GM18861 (cell line): ENCODE results near the gene NRXN3.

Experiments
- ATAC-seq: cut with Tn5 transposase; IDR thresholded peaks from one replicate; pipeline ENCODE4 v1.9.1; 2021; ENCODE audit not compliant: unreplicated experiment

NRXN3 gene

DNA sequence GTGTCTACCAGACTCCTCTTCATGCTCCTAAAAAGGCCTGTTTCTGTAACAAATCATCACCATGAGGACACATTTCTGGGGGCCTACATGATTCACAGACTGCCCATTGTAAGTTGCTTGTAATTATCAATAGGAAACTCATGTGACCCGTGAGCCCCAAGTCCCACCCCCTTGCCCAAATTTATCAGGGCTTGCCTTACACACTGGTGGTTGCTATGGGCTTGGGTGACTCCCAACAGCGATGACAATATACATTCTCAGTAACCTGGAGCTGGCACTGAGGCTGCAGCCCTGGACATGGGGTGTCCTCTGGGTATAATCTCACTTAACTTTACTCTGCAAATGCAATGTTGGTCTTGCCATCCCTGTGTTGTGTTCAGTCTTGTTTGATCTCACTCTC, 149.2 kb downstream of the NRXN3 start:
- no peak for ATAC-seq

DNA sequence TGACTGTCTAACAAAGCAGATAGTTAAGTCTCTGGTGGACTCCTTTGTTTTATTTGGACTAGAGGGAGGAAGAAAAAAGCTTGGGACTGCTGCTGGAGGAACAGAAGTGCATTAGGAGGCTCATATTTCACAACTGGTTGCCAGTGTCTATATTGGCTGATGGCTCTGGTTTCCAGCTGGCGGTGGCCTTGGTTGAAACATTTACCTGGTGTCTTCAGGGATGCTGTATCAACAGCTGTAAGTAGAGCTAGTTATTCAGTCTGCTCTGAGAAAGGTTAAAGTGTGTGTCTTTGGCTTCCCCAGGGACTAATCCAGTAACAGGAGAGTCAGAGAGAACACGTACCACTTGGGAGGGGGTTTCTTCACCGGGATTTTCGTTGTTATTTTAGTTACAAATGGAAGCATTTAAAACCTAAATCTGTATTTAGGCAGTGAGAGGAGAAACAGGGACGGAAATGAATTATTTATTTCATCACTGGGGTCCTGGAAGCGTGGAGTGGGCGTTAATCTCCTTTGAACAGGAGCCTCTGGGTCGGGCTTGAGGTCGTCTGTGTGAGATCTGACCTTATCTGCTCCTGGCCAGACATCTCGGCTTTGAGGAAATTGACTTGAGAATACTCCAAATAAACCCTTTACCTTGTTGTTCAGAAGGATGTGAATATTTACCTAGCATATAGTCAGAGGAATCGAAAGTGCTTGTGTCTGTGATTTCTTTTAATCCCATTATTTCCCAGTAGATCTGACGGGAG, 149.9 kb downstream of the NRXN3 start:
- no peak for ATAC-seq

DNA sequence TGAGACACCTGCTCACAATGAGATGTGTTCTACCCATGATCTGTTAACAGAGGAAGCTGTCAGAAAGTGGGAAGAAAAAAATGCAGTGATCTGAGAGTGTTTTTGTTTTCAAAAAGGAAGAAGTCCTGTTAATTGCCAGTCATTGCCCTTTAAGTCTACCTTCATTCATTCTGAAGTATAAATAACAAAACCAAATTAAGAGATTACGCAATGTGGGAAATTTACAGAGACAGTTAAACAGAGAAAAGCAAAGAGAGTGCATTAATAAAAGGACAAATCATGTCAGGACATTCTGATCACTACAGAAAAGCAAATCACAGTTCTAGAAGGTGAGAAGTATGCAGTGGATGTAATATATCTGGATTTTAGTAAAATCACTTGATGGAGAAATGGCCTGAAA, 154.2 kb downstream of the NRXN3 start:
- no peak for ATAC-seq

DNA sequence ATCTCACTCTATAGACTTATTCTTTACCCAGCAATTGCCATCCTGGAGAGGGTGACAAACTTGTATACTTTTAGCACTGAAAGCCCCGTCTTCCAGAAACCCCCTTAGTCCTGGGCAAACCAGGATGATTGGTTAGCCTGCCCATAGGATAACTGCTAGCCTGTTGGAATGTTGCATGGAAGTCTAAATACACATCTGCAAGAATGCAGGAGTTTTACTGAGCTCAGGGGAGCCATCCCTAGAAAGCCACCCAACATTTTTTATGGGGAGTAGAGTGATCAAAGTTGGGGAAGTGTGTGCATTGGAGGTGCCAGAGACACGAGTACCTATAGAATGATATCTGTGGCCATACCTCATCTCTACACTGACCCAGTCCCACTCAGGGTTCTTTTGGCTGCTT, 155.7 kb downstream of the NRXN3 start:
- no peak for ATAC-seq

DNA sequence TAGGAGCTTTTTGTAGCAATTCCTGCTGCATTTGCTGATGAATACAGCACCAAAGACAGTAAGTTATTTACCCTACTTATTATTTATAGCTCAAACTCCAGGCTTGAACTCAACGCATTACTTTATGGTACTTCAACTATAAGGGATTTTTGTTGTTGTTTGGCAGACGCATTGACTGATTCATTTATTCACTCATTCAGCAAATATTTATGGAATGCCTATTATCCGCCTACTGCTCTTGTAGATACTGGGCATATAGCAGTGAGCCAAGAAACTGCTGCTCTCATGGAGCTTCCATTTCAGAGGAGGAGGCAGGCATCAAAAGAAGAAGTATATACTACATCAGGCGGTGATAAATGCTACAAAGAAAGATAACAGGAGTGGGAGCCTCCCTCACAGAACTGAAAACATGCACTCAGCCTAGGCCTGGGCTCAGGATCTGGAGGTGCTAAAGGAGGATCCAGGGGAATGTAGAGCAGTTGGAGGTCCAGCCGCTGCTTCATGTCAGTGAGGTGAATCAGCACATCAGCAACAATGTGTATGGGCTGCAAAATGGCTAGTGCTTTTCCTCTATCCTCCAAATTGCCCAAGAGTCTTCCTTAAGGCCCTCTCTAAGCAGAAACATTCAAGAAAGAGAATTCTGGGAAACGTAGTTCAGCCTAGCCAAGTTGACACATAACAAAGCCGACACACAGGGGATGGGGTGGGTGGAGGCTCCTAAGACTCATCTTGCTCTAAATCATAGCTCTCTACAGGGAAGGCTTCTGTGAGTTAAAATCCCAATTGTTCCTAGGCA, 157.5 kb downstream of the NRXN3 start:
- ATAC-seq, result no peak

DNA sequence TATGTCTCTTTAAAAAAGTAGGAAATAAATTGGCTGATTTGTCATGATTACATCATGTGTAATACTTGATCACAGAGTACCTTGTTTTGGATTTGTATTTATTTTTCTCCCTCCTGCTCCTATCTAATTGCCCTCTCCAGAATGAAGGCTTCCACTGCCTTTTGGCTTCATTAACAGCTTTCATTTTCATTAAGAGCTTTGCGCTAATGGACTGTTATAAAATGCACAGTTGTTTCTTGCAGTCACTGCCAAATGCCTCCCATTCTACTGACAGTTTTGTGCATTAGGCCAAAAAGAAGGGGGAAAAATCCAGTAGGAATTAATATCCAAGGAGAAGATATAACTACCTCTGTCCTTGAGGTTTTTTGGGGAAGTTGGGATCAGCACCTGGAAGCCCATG, 159.2 kb downstream of the NRXN3 start:
- no peak for ATAC-seq

DNA sequence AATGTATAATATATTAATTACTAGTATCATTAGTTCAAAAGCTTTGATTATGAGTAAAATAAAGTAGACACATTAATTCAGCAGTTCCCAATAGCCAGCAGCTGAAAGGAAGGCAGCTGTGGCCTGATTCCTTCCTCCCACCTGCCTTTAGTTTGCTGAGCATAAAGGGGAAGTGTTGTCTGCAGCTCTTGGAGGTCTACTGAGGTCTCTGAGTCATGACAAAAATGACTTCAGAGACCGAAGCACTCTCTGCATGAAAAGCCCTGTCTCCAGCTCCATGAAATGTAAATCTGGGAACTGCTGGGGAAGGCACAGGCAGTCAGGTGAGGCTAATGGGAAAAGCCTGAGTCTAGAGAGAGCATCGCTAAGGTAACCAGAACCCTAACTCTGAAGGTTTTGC, 165.4 kb downstream of the NRXN3 start:
- no peak for ATAC-seq

DNA sequence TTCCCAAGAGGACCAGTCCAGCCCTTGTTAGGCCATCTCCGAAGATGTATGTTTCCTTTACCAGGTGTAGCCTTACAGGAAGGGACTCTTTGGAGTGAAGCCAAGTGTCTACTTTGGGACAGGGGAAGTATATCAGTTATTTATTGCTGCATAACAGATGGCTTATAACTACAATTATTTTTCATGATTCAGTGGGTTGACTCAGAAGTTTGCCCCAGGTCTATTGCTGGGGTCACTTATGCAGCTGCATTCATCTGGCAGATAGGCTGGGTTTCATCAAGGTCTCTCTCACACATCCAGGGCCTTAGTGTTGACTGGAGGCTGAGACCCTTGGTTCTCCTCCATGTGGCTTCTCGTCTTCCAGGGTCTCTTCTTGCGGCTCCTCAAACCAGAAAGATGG, 170.1 kb downstream of the NRXN3 start:
- ATAC-seq, result no peak

DNA sequence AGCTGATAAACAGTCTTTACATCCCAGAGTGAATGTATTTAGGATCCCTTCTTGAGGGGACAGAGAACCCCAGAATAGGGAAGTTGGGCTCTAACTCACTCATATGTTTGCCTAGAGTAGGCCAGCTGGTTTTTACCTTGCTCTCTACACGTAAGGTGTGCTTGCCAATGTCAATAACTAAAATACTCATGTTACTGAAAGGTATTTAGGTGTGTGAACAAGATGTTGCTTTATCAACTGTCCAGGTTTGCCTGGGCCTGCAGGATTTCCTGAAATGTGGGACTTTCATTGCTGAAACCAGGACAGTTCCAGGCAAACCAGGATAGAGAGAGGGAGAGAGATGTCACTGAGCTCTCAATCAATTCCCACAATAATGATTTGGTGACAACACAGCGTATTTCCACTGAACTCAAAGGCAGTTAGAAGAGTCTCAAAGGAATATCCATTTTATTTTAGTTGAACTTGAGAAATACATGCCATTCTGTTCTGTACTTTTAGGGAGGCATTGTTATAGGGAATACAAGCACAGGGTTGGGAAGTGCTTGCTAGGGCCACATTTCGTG, 171.7 kb downstream of the NRXN3 start:
- no peak for ATAC-seq

DNA sequence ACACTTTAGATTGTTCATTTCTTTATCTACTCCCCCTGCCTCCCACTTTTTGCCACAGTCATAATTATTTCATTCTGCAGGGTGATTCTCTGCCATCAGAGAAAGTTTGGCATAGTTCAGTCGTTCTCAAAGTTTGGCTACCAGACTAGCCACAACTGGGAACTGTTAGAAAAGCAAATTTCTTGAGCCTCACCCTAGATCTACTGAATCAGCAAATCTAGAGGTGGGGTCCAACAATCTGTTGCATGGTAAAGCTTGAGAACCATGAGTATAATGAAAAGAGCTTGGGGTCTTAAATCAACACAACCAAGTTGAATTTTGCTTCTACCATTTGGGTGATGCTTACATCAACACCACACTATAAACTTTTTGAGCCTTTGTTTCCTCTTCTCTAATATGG, 172.7 kb downstream of the NRXN3 start:
- ATAC-seq, result no peak

DNA sequence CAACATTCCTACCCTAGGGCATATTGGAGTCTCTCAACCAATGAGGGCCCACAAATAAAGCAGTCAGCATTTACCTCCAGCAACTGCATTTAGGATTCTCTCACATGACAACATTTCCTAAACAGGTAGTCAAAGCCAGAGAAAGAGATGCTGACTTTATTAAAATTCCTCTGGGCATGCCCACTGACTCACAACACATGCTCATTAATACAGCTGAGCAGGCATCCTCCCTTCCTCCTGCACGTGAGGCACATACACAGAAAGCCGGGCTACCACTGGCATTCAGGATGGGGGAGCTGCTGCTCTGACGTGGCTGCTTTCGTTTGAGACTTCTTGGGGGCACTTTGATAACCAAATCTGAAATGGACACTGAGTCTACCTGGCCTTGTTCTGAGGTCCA, 174.1 kb downstream of the NRXN3 start:
- ATAC-seq, result no peak

DNA sequence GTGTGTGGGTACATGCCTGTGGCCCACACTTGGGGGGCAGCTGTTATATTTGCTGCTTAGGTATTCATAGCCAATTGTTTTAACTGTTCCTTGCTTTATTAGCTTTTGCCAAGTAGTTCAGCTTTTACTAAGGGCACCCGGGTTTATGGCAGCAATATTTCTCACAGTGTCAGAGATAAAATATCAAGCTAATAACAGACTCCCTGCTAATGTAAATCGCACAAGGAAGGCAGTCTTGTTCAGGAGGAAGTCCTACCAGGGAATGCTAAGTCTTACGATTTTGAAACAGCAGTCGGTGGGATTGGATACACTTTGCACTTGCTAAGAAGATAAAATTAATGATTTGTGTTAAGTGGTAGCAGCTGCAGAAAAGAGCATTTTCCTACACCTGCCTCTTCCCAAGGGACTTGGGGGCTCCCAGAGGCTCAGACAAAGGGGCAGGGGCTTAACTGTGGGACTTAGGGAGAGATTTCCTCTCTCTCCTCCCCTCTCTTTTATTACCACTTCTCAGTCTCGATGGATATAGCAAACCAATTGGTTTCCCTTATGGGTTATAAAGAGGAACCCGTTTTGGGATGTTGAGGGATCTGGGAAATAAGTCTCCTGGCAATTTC, 175.1 kb downstream of the NRXN3 start:
- ATAC-seq, result no peak

DNA sequence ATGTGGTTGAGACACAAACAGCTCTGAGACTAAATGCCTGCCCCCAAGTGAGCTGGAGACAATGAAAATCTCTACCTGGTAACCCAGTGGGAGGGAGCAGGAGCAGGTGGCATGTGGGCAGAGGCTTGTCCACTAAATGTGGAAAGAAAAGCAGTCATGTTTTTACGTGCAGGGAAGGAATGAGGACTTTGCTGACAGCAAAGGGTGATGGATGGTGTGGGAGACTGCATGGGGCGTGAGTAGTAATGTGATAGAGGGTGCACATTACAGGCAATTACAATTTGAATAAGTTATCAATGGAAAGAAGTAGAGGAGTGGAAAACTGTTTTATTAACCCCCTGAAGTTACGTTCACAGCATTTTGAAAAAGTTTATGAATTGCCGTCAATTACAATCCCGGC, 176.6 kb downstream of the NRXN3 start:
- ATAC-seq, result no peak

DNA sequence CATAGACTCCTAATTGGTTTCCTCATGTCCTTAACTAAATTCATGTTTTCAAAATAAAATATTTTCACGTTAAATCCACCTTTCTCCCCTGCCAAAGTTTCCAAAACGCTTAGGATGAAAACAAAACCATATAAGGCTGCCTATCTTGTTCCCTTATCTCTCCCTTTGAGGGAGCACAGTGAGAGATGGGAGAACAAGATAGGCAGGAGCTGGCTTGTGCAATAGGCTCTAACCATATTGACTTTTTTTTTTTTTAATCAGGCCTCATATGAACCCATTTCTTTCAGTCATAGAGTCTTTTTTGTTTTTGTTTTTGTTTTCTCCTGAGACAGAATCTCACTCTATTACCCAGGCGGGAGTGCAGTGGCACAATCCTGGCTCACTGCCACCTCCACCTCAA, 184.9 kb downstream of the NRXN3 start:
- no peak for ATAC-seq

DNA sequence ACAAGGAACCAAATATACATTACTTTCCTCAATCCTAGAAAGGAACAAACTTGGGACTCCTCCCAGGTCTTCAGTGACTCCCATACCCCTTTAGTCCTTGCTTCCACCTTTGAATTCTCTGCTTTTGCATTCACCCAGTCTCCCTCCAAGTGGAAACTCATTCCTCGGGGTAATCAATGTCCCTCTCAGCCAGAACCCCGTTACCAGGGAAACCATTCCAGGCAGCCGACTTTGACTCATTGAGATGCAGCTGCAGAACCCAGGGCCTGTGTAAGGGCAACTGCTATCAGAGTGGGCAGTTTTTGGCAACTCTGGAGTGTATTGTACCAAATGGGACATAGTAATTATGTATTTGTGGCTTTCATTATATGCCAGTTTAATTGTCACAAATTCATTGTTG, 186.2 kb downstream of the NRXN3 start:
- no peak for ATAC-seq

DNA sequence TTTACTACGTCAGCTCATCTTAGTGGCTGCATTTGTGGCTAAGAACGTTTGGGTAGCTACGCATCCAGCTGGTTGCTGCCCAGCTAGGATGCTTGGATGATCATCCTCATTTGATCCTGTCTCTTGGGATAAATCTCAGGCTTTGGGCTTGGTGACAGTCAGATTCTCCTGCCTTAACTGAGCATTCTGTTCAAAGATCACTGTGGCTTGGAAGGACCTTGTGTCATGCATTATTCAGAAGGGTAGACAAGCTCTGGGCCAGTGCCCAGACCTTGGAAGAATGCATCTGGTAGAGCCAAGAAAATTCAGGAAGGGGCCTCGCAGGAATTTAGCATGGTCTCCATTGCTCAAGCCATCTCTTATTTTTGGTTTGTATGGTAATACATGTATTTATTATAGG, 188.4 kb downstream of the NRXN3 start:
- ATAC-seq, result no peak

DNA sequence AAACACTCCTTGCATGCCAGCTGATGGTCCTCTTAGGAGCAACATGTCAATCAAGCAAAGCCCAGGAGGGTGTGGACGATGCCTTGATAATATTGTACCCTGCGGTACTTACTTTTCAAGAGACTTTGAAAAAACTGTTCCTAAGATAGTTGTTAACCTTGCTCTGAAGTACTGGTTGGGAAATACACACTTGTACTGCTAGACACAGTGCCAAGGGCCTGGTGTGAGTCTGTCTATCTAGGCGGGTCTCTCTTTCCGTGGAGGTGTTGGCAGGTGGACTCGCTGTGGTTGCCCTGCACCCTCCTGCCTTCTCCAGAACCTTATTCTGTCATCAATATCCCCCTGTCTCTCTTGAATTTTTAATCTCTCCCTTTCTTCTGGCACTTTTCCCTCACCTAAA, 189.4 kb downstream of the NRXN3 start:
- no peak for ATAC-seq

DNA sequence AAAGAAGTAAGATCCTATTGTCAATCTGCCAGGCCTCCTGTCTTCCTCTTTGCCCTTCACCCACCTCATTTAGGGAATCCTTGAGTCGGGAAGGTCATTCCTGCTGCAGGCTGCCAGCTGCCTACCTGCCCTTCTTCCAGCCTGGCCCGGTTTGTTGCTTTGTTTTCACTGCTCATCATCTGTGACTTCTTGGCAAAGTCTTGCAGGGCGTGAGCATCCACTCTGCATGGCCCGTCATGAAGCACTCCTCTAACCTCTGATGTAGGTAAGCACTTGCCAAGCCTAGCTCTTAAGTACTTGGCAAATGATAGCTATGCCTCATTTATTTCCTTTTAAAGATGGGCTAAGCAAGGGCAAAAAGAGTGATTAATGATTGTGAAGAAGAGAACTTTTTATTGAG, 192.8 kb downstream of the NRXN3 start:
- no peak for ATAC-seq

DNA sequence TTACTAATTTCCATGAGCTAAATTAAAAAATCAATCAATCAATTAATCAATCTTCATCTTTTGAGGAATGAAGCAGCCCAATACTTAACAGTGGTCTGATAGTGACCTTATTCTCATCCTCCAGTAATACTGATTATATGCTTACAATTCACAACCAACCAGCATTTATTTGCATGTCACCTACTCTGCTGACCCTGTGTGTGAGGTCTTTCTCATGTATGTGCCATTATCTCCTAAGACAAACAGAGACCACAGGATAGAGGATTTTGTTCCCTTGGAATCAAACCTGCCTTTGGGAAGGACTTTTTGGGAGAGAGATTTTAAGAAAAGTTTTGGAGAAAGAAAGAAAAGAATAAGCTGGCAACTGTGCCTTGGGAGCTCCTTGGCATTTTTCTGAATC, 197.2 kb downstream of the NRXN3 start:
- no peak for ATAC-seq

DNA sequence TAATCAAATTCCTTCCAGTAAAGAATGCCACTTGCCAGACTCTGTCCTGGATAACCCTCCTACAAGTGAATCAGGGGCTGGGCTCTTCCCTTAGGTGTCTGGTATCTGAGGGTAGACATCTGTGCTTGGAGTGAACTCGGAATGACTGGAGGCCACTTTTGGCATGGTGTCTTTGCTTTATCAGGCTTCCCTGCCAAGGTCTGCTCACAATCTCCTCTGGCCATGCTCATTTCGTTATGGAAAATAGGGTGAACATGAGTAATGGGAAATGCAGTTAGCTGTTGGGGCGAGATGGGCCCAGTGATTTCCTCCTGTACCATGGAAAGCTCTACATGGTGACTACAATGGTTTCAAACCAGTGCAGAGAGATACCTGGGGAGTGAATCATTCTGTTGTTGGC, 212.9 kb downstream of the NRXN3 start:
- no peak for ATAC-seq

DNA sequence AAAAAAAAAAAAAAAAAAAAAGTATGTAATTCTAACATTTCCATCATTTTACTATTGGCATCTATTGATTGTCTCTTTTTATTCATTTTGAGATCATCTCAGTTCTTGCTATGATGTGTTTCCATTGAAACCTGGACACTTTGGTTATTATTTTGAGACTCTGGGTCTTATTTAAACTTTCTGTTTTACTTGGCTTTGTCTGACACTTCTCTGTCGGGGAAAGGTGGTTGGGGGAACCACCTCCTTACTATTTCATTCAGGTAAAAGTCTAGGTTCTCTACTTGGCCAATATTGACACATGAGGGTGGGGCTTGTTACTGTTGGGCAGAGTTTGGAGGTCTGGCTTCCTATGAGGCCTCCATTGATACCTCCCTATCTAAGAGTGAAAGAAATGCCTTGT, 228.0 kb downstream of the NRXN3 start:
- ATAC-seq, result no peak

DNA sequence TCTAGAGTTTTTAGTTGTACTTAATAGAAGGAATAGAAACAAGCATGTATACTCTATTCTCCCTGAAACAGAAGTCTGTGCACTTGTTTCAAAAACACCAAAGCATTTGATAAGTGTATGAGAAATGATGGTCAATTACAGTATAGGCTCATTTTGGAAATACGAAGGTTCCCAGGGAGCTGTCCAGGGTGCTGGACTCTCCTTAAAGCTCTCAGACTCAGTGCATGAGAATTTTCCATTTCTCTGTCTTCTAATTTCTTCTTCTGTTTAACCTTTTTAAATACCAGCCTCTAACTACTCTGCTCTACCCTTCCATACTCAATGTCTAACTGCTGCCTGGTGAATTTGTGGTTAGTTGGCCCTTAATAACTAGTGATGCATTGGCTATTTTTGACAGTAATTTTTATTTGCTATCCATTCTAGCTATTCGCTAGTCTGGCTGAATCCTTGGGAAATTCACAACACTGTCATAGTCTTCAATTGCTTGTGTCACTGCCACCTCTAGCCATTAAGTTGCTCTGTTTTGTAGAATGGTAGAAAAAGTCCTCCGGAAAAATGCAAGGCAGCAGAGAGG, 229.2 kb downstream of the NRXN3 start:
- ATAC-seq, result no peak
